ENCODE data around the gene NPC2. TPM values are rescaled to one million over a fixed set of nuclear protein-coding genes. Genes with fewer than 3 reads are reported as not detected.
A peak's percentile ranks its signal among the peaks of the same experiment; 100 is the strongest.
"Not testable (repeated sequence)": the region's sequence is repeated elsewhere in the genome, so short reads cannot be mapped to it uniquely, and the experiment has no call there.

NPC2 gene
- total RNA-seq, 2 experiments from 2014 or later, result 25.0 to 35.6 TPM

DNA sequence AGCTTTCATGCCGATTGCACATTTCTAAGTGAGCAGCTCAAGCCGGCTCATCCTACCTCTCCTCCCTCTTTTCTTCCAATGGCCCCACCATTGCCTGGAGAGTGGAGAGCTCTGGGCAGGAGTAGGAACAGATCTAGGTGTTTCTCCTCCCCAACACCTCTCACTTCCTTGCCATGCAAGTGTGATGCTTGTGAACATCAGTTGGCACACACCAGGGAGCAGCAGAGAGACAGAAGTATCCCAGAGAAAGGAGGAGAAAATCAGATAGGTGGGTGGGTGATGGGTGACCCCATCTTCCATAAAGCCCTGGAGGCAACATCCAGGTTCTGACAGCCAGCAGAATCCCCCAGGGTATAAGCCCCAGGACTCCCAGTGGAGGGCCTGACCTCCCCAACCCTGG, 27.8 kb downstream of the NPC2 start:
- H3K9me3 Mint-ChIP-seq (ENCODE audit: low read depth), result no peaks in the 10 kb centered on the region
- CTCF ChIA-PET, result no interaction called here
- H3K36me3 Mint-ChIP-seq, result no peaks in the 10 kb centered on the region
- no peaks in the 10 kb centered on the region for H3K4me1 Mint-ChIP-seq
- peaks cover 5% of the 10 kb centered on the region for H3K27me3 Mint-ChIP-seq
- no peak overlapping the region for H3K4me3 Mint-ChIP-seq
- DNase-seq (no peak), ATAC-seq (no peak)
- no peak overlapping the region for H3K27ac Mint-ChIP-seq

DNA sequence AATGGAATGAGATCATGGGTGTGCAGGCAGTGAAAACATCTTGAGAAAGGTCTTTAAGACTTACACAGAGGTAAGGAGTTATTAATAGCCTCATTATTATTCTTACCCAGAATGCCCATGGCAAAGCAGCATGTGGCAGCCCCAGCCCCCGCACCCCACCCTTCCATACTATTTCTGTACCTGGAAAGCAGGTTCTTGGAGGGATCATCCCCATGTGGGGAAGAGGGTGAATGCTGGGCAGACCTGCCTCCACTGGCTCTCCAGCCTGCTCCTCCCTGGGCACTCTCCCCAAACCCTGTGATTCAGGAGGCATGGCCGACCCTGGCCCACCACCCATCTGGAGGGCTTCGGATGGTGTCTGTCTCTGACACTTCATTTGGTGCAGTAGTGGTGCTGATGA, 28.3 kb downstream of the NPC2 start:
- DNase-seq (no peak), ATAC-seq (no peak)
- H3K27me3 Mint-ChIP-seq, result peaks cover 5% of the 10 kb centered on the region
- H3K36me3 Mint-ChIP-seq, result no peaks in the 10 kb centered on the region
- CTCF ChIA-PET, result no interaction called here
- no peaks in the 10 kb centered on the region for H3K9me3 Mint-ChIP-seq (ENCODE audit: low read depth)
- H3K27ac Mint-ChIP-seq, result no peak overlapping the region
- H3K4me3 Mint-ChIP-seq, result no peak overlapping the region
- no peaks in the 10 kb centered on the region for H3K4me1 Mint-ChIP-seq

- Mint-ChIP-seq H3K4me3 (no peak overlapping the region), H3K9me3 (ENCODE audit: low read depth) (no peaks in the 10 kb centered on the region), H3K4me1 (no peaks in the 10 kb centered on the region), H3K27me3 (peaks cover 5% of the 10 kb centered on the region), H3K27ac (no peak overlapping the region), H3K36me3 (no peaks in the 10 kb centered on the region)
- CTCF ChIA-PET, result interaction anchor here (1.3 kb wide), 1 partner anchor 71 kb away, joined by 3 read pairs; no protein-coding TSS in a partner anchor
- no peak for ATAC-seq
- peak; percentile 21 for DNase-seq
Observed at GRCh38 chr14:74463697-74464096, 29.4 kb downstream of the NPC2 start.

GRCh38 chr14:74462993-74463392, 30.1 kb downstream of the NPC2 start:
- ATAC-seq (no peak), DNase-seq (peak; percentile 31)
- Mint-ChIP-seq H3K4me3 (no peak overlapping the region), H3K9me3 (ENCODE audit: low read depth) (no peaks in the 10 kb centered on the region), H3K4me1 (no peaks in the 10 kb centered on the region), H3K36me3 (no peaks in the 10 kb centered on the region), H3K27ac (no peak overlapping the region), H3K27me3 (peaks cover 5% of the 10 kb centered on the region)
- CTCF ChIA-PET, result interaction anchor here (1.3 kb wide), 1 partner anchor 72 kb away, joined by 3 read pairs; no protein-coding TSS in a partner anchor

DNA sequence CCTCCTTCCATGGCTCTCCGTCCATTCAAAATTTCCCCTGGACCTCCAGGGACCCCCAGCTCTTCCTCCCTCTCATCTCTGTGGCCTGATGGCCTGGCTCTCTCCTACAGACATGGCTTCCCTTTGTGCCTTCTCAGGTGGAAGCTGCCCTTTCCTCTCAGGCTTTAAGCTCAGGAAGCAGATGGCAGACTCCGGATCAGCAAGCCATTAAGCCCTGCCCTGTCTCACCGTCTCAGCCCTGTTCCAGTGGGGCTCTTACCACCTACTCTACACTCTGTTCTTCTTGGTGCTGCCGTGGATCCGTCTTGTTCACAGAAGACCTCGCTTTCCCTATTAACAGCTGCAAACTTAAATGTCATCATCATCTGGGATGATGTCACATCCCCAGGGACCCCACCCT, 33.1 kb downstream of the NPC2 start:
- Mint-ChIP-seq H3K27ac (no peak overlapping the region), H3K9me3 (ENCODE audit: low read depth) (no peaks in the 10 kb centered on the region), H3K4me3 (no peak overlapping the region), H3K36me3 (no peaks in the 10 kb centered on the region), H3K27me3 (peaks cover 13% of the 10 kb centered on the region), H3K4me1 (no peaks in the 10 kb centered on the region)
- CTCF ChIA-PET, result no interaction called here
- DNase-seq, result peak; percentile 8
- ATAC-seq, result no peak

GRCh38 chr14:74459289-74459946, 33.7 kb downstream of the NPC2 start:
- Mint-ChIP-seq H3K4me1 (no peaks in the 10 kb centered on the region), H3K27ac (no peak overlapping the region), H3K36me3 (no peaks in the 10 kb centered on the region), H3K4me3 (no peak overlapping the region), H3K9me3 (ENCODE audit: low read depth) (no peaks in the 10 kb centered on the region), H3K27me3 (peaks cover 13% of the 10 kb centered on the region)
- DNase-seq (peak; percentile 48), ATAC-seq (peak; percentile 70)
- CTCF ChIA-PET, result interaction anchor here (1.0 kb wide), 1 partner anchor 269 kb away, joined by 4 read pairs; no protein-coding TSS in a partner anchor

GRCh38 chr14:74457565-74457895, 35.6 kb downstream of the NPC2 start:
- no peaks in the 10 kb centered on the region for H3K9me3 Mint-ChIP-seq (ENCODE audit: low read depth)
- CTCF ChIA-PET, result no interaction called here
- ATAC-seq (no peak), DNase-seq (peak; percentile 11)
- H3K4me3 Mint-ChIP-seq, result no peak overlapping the region
- H3K27me3 Mint-ChIP-seq, result peaks cover 22% of the 10 kb centered on the region
- H3K36me3 Mint-ChIP-seq, result no peaks in the 10 kb centered on the region
- no peaks in the 10 kb centered on the region for H3K4me1 Mint-ChIP-seq
- H3K27ac Mint-ChIP-seq, result no peak overlapping the region

DNA sequence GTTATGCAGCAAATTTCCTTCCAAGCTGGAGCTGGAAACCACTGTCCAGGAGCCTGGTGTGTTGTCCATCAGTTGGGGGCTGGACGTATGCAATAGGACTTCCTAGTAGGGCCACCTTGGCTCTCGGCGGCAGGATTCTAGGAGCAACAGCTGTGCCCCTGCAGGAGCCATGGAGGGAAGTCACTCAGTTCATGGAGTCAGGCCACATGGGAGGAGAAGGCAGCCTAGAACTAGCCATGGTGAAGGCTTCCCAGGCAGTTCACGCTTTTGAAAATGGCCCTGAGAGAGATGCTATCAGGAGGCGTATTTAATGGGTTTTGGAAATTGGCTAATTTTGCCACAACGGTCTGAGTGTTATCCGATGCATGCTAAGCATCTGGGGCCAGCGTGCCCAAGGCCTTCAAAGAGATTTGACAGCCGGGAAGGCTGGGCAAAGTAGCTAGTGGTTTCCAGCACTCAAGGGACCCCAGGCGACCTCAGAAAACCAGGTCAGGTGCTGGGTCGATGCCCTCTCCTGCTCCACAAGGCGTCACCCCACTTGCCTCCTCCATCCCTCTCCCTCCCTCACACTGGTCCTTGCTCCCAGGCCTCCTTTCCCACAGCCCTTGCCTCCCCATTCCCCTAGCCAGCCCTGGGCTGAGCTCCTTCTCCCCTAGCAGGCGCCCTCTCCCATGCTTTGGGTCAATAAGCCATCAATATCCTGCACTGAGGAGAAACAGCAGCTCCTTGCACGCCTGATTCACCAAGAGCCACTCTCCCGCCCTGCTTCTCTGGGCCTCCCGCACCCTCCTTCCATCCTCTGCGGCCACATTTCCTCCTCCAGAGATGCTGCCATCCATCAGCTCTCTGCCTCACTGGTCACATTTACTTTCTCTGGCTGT, 36.2 kb downstream of the NPC2 start:
- Mint-ChIP-seq H3K27ac (no peak overlapping the region), H3K4me1 (no peaks in the 10 kb centered on the region), H3K9me3 (ENCODE audit: low read depth) (no peaks in the 10 kb centered on the region), H3K27me3 (peaks cover 26% of the 10 kb centered on the region), H3K4me3 (no peak overlapping the region), H3K36me3 (no peaks in the 10 kb centered on the region)
- CTCF ChIA-PET, result no interaction called here
- no peak for ATAC-seq
- peak; percentile 37 for DNase-seq

DNA sequence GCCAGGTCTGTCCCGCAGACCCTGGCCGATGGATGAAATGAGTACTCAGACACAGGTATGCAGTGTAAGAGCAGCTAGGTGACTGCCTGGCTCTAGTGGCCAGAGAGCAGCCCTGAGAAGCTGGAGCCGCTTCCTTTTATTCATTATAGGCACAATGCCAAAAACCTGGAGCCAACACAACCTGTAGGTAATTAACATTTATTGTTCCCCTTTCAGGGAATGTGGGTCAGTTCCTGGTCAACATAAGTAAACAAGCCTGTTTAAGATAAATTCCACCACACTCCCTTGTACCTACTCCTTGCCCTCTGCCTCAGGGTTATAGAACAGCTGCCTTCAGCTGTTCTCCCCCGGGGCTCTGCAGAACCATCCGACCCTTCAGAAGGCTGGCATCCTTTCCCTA, 38.7 kb downstream of the NPC2 start:
- peaks cover 39% of the 10 kb centered on the region for H3K27me3 Mint-ChIP-seq

GRCh38 chr14:74444866-74445265, 48.2 kb downstream of the NPC2 start:
- Mint-ChIP-seq H3K27ac (no peak overlapping the region), H3K27me3 (peaks cover 41% of the 10 kb centered on the region), H3K36me3 (no peaks in the 10 kb centered on the region), H3K9me3 (ENCODE audit: low read depth) (no peaks in the 10 kb centered on the region), H3K4me1 (no peaks in the 10 kb centered on the region), H3K4me3 (no peak overlapping the region)
- no peak for ATAC-seq
- CTCF ChIA-PET, result no interaction called here
- peak; percentile 26 for DNase-seq

More for the DNA sequence above, 38.7 kb downstream of the NPC2 start:
- H3K9me3 Mint-ChIP-seq (ENCODE audit: low read depth); H3K4me3 Mint-ChIP-seq; H3K36me3 Mint-ChIP-seq; ATAC-seq; DNase-seq; H3K27ac Mint-ChIP-seq; H3K4me1 Mint-ChIP-seq; CTCF ChIA-PET: not testable (repeated sequence)

- H3K27me3 Mint-ChIP-seq, result peaks cover 34% of the 10 kb centered on the region
- no peaks in the 10 kb centered on the region for H3K9me3 Mint-ChIP-seq (ENCODE audit: low read depth)
- H3K4me3 Mint-ChIP-seq, result no peak overlapping the region
- no peaks in the 10 kb centered on the region for H3K4me1 Mint-ChIP-seq
- no peak overlapping the region for H3K27ac Mint-ChIP-seq
- H3K36me3 Mint-ChIP-seq, result no peaks in the 10 kb centered on the region
- DNase-seq (no peak), ATAC-seq (no peak)
- CTCF ChIA-PET, result no interaction called here
Observed at GRCh38 chr14:74442757-74443156, 50.3 kb downstream of the NPC2 start.

- H3K4me3 Mint-ChIP-seq, result no peak overlapping the region
- no peaks in the 10 kb centered on the region for H3K9me3 Mint-ChIP-seq (ENCODE audit: low read depth)
- CTCF ChIA-PET, result no interaction called here
- H3K36me3 Mint-ChIP-seq, result no peaks in the 10 kb centered on the region
- DNase-seq, result no peak
- H3K4me1 Mint-ChIP-seq, result no peaks in the 10 kb centered on the region
- no peak overlapping the region for H3K27ac Mint-ChIP-seq
- ATAC-seq, result no peak
- peaks cover 36% of the 10 kb centered on the region for H3K27me3 Mint-ChIP-seq
Observed at GRCh38 chr14:74441113-74441512, 52.0 kb downstream of the NPC2 start.

DNA sequence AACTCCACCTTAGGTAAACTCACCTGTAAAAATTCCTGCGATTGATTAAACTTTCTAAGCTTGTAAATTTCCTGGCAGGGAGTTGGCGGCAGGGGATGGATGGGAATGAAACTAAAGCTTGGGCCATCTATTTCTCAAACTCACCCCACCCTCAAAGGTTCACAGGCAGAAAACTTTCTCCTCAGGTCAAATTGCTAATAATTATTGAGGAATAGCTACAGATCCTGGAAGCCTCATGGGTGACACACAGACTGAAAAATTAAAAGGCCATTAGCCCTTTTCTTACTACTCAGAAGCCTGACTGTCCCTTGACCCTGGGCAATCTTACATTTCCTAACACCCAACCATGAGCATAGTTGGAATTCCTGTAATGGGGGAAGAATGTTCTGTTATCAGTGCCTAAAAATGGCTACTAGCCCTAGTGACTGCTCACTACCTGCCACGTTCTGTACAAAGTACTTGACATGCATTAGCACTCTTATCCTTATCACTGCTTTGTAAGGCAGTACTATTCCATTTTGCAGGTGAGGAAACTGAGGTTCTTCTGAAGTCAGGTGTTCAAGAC, 54.7 kb downstream of the NPC2 start:
- no peaks in the 10 kb centered on the region for H3K36me3 Mint-ChIP-seq
- no peak overlapping the region for H3K4me3 Mint-ChIP-seq
- H3K27me3 Mint-ChIP-seq, result peaks cover 46% of the 10 kb centered on the region
- no peak for DNase-seq
- CTCF ChIA-PET, result interaction anchor here (0.7 kb wide), 1 partner anchor 37 kb away, joined by 3 read pairs; no protein-coding TSS in a partner anchor
- H3K27ac Mint-ChIP-seq, result no peak overlapping the region
- no peak for ATAC-seq
- H3K4me1 Mint-ChIP-seq, result no peaks in the 10 kb centered on the region
- no peaks in the 10 kb centered on the region for H3K9me3 Mint-ChIP-seq (ENCODE audit: low read depth)

Data from activated CD8-positive, alpha-beta memory T cell treated with anti-CD3 and anti-CD28 coated beads, Interleukin-2, amount 10 ng/mL, durations not matched to agents 7 days and 5 days (primary cell).